ENCODE results near the gene FCRL1.

FCRL1 gene

GRCh38 chr1:157803851-157804250, 16.1 kb downstream of the FCRL1 start:
- DNase-seq (ENCODE audit: low read depth, low spot score), result no peak

GRCh38 chr1:157799996-157800395, 19.9 kb downstream of the FCRL1 start:
- no peak for DNase-seq (ENCODE audit: low read depth, low spot score)

GRCh38 chr1:157798211-157798610, 21.7 kb downstream of the FCRL1 start:
- no peak for DNase-seq (ENCODE audit: low read depth, low spot score)

GRCh38 chr1:157785248-157785647, 34.7 kb downstream of the FCRL1 start:
- no peak for DNase-seq (ENCODE audit: low read depth, low spot score)

- no peak for DNase-seq (ENCODE audit: low read depth, low spot score)
Observed at GRCh38 chr1:157784801-157785200, 35.1 kb downstream of the FCRL1 start.

- no peak for DNase-seq (ENCODE audit: low read depth, low spot score)
Observed at GRCh38 chr1:157782931-157783330, 37.0 kb downstream of the FCRL1 start.

- DNase-seq (ENCODE audit: low read depth, low spot score), result no peak
Observed at GRCh38 chr1:157781048-157781447, 38.9 kb downstream of the FCRL1 start.

GRCh38 chr1:157776971-157777391, 42.9 kb downstream of the FCRL1 start, which contains the start of gene FCRL2:
Gene FCRL2 (minus strand): TSS chr1:157777132. CDS start chr1:157777073, 59 bp downstream.
- no peak for DNase-seq (ENCODE audit: low read depth, low spot score)

- DNase-seq (ENCODE audit: low read depth, low spot score), result no peak
Observed at GRCh38 chr1:157775101-157775870, 44.6 kb downstream of the FCRL1 start.

GRCh38 chr1:157774412-157774811, 45.5 kb downstream of the FCRL1 start:
- DNase-seq (ENCODE audit: low read depth, low spot score), result no peak

- DNase-seq (ENCODE audit: low read depth, low spot score), result no peak
Observed at GRCh38 chr1:157773493-157774350, 46.2 kb downstream of the FCRL1 start.

GRCh38 chr1:157771661-157772425, 48.1 kb downstream of the FCRL1 start:
- DNase-seq (ENCODE audit: low read depth, low spot score), result no peak

GRCh38 chr1:157770442-157771043, 49.4 kb downstream of the FCRL1 start:
- DNase-seq (ENCODE audit: low read depth, low spot score), result no peak

- DNase-seq (ENCODE audit: low read depth, low spot score), result no peak
Observed at GRCh38 chr1:157766792-157767191, 53.1 kb downstream of the FCRL1 start.

GRCh38 chr1:157758018-157758417, 61.9 kb downstream of the FCRL1 start:
- no peak for DNase-seq (ENCODE audit: low read depth, low spot score)

GRCh38 chr1:157753611-157754010, 66.3 kb downstream of the FCRL1 start:
- DNase-seq (ENCODE audit: low read depth, low spot score), result no peak

- DNase-seq (ENCODE audit: low read depth, low spot score), result no peak
Observed at GRCh38 chr1:157751283-157751682, 68.6 kb downstream of the FCRL1 start.

GRCh38 chr1:157748262-157748817, 71.6 kb downstream of the FCRL1 start:
- DNase-seq (ENCODE audit: low read depth, low spot score), result no peak
